PC-9 (cell line): ENCODE results near the gene ABLIM2. TPM values are rescaled to one million over a fixed set of nuclear protein-coding genes. Genes with fewer than 3 reads are reported as not detected.

Experiments
- BruUV-seq: library from RNA; stranded (reverse); fragments of 400-500 nt; replicated peaks from 2 replicates; lab custom pipeline; 2021; lab: Mats Ljungman, UMichigan
- CTCF ChIA-PET: fragments of 300-600 bp; sonication (Branson Sonifier 250); formaldehyde crosslinking; loops from one replicate; lab custom pipeline; 2022; ENCODE audit warnings: antibody characterized with exemption; lab: Charles Lee
- POLR2A ChIA-PET: fragments of 300-600 bp; sonication (Branson Sonifier 250); formaldehyde crosslinking; loops from one replicate; lab custom pipeline; 2022; ENCODE audit warnings: antibody characterized with exemption; ENCODE audit not compliant: unreplicated experiment; lab: Charles Lee
- DNase-seq, 2 experiments: peaks; one replicate each; pipeline versions ENCODE4 v3.0.0 to v3.0.0-alpha.2; 2015 to 2022; ENCODE audit warnings: mixed read lengths in 1 of 2
- H2AFZ ChIP-seq: fragments of 200-600 bp; sonication (generic); 2 replicates; pipeline ENCODE4 v1.8.1; 2017; ENCODE audit warnings: antibody characterized with exemption
- H3F3A ChIP-seq: fragments of 200-600 bp; sonication (generic); 2 replicates; pipeline ENCODE4 v1.8.1; 2017; ENCODE audit warnings: antibody characterized with exemption, mild to moderate bottlenecking, low read depth; ENCODE audit not compliant: insufficient read depth
- H3K27ac ChIP-seq: fragments of 200-600 bp; sonication (generic); 2 replicates; pipeline ENCODE4 v1.6.1; 2016; ENCODE audit warnings: mixed run types
- H3K27me3 ChIP-seq: fragments of 200-600 bp; sonication (generic); 2 replicates; pipeline ENCODE4 v1.6.1; 2016; ENCODE audit warnings: low read depth, mixed run types; ENCODE audit not compliant: insufficient read depth
- H3K36me3 ChIP-seq: fragments of 200-600 bp; sonication (generic); 2 replicates; pipeline ENCODE4 v1.6.1; 2016; ENCODE audit warnings: low read depth, mixed run types
- H3K4me1 ChIP-seq: fragments of 200-600 bp; sonication (generic); replicated peaks from 2 replicates; pipeline ENCODE4 v1.6.1; 2016; ENCODE audit warnings: mixed run types; ENCODE audit not compliant: insufficient read depth
- H3K4me2 ChIP-seq: fragments of 200-600 bp; sonication (generic); 2 replicates; pipeline ENCODE4 v1.6.1; 2017; ENCODE audit warnings: mixed run types
- H3K4me3 ChIP-seq: fragments of 200-600 bp; sonication (generic); 2 replicates; pipeline ENCODE4 v1.6.1; 2016; ENCODE audit warnings: mixed run types
- H3K79me2 ChIP-seq: fragments of 200-600 bp; sonication (generic); 2 replicates; pipeline ENCODE4 v1.6.1; 2017; ENCODE audit warnings: low read depth, mixed run types
- H3K9me2 ChIP-seq: fragments of 200-600 bp; sonication (generic); 2 replicates; pipeline ENCODE4 v1.8.1; 2017; ENCODE audit warnings: mild to moderate bottlenecking; ENCODE audit not compliant: insufficient read depth
- H3K9me3 ChIP-seq: fragments of 200-600 bp; sonication (generic); 2 replicates; pipeline ENCODE4 v1.8.1; 2016; ENCODE audit warnings: low read depth; ENCODE audit not compliant: insufficient read depth
- H4K20me1 ChIP-seq: fragments of 200-600 bp; sonication (generic); 2 replicates; pipeline ENCODE4 v1.8.1; 2017; ENCODE audit not compliant: insufficient read depth
- EZH2 ChIP-seq: fragments of 200-600 bp; sonication (generic); IDR thresholded peaks from 2 replicates; pipeline ENCODE4 v1.8.0; 2017; ENCODE audit warnings: antibody characterized with exemption, low read depth
- intact Hi-C: fragments of 100-400 bp; cut with micrococcal nuclease; formaldehyde crosslinking; loops from one replicate; pipeline ENCODE4 v1.10.0; 2022; ENCODE audit not compliant: unreplicated experiment
- total RNA-seq: library from RNA; stranded (reverse); gene quantifications from 2 replicates; pipeline ENCODE4 v1.2.3, GENCODE V29; 2021
- TF ChIP-seq, protein P1 (sequence below): fragments of 200-600 bp; sonication (generic); conservative IDR thresholded peaks from 2 replicates; pipeline ENCODE4 v1.6.1; 2017; ENCODE audit warnings: mixed run types, antibody characterized with exemption, mild to moderate bottlenecking, moderate library complexity

The ABLIM2 gene
- total RNA-seq, 1 experiment from 2014 or later = 1.6 TPM

DNA sequence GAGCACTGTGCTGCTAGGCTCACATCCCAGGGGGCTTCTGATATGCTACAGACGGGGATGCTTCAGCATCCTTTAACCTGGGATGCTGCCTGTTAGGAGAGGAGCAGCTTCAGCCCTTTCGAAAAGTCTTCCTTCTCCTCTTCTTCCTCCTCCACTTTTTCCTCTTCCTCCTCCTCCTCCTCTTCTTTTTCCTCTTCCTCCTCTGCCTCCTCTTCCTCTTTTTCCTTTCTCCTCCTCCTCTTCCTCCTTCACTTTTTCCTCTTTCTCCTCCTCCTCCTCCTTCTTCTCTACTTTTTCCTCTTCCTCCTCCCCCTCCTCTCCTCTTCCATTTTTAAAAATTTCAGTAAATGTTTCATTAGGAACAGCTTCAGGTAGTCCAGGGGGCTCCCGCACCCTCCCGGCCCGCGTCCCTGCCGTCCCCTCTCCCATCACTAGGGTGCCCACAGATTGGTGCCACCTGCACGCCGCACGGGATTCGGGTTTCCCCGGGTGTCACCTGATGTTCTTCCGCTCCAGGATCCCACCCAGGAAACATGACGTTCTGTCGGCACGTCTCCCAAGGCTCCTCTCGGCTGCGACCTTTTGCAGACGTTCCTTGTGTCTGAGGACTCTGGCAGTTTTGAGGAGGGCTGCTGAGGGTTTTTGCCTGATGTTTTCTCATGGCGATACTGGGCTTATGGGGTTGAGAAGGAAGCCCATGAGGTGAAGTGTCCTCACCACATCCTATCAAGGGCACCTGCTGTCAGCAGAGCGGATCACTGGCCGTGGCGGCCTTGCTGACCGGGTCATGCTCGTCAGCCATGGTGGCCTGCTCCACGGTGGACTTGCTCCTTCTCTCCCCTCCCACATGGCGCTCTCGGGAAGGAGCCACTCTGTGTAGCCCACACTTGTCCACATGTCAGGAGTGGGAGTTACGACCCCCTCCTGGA, 135.6 kb downstream of the ABLIM2 start:
- H4K20me1 ChIP-seq = no peaks in the 10 kb centered on the region
- H3K4me3 ChIP-seq = no peak overlapping the region
- H3K79me2 ChIP-seq = no peaks in the 10 kb centered on the region
- POLR2A ChIA-PET = no interaction called here
- H3K9me2 ChIP-seq = no peaks in the 10 kb centered on the region
- no peak overlapping the region for H3K4me2 ChIP-seq
- no peaks in the 10 kb centered on the region for H3K27me3 ChIP-seq
- BruUV-seq = no TSS peak
- H3K27ac ChIP-seq = no peak overlapping the region
- DNase-seq = peak in 1 of 2 experiments; percentile 19
- no peaks in the 10 kb centered on the region for H3K9me3 ChIP-seq
- H3K4me1 ChIP-seq = peaks cover 10% of the 10 kb centered on the region; the same call in 1 of the 2 replicates
- intact Hi-C loops = loop anchor here (10.0 kb wide), 1 partner anchor 382 kb away; no protein-coding TSS in a partner anchor
- no peaks in the 10 kb centered on the region for H3K36me3 ChIP-seq
- CTCF ChIA-PET = interaction anchor here (0.7 kb wide), 1 partner anchor 77 kb away, joined by 6 read pairs; no protein-coding TSS in a partner anchor
- no peak for TF ChIP-seq EZH2
- TF ChIP-seq, protein P1, sequence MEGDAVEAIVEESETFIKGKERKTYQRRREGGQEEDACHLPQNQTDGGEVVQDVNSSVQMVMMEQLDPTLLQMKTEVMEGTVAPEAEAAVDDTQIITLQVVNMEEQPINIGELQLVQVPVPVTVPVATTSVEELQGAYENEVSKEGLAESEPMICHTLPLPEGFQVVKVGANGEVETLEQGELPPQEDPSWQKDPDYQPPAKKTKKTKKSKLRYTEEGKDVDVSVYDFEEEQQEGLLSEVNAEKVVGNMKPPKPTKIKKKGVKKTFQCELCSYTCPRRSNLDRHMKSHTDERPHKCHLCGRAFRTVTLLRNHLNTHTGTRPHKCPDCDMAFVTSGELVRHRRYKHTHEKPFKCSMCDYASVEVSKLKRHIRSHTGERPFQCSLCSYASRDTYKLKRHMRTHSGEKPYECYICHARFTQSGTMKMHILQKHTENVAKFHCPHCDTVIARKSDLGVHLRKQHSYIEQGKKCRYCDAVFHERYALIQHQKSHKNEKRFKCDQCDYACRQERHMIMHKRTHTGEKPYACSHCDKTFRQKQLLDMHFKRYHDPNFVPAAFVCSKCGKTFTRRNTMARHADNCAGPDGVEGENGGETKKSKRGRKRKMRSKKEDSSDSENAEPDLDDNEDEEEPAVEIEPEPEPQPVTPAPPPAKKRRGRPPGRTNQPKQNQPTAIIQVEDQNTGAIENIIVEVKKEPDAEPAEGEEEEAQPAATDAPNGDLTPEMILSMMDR = no peak
- no peak overlapping the region for H2AFZ ChIP-seq
- no peaks in the 10 kb centered on the region for H3F3A ChIP-seq

- TF ChIP-seq, protein P1 = 0 out of 2 replicates have a peak, but pooled peaks have one; percentile 16
- no peak for TF ChIP-seq EZH2
- Histone ChIP-seq H3F3A (no peaks in the 10 kb centered on the region), H2AFZ (no peak overlapping the region), H3K9me3 (no peaks in the 10 kb centered on the region), H3K27me3 (no peaks in the 10 kb centered on the region), H3K27ac (no peak overlapping the region), H3K36me3 (no peaks in the 10 kb centered on the region), H3K4me3 (no peak overlapping the region), H3K79me2 (no peaks in the 10 kb centered on the region), H3K4me1 (peaks cover 10% of the 10 kb centered on the region; the same call in 1 of the 2 replicates), H4K20me1 (no peaks in the 10 kb centered on the region), H3K9me2 (no peaks in the 10 kb centered on the region), H3K4me2 (no peak overlapping the region)
- POLR2A ChIA-PET = no interaction called here
- intact Hi-C loops = loop anchor here (10.0 kb wide), 1 partner anchor 383 kb away; no protein-coding TSS in a partner anchor
- BruUV-seq = no TSS peak
- DNase-seq = peak in 1 of 2 experiments; percentile 29
- CTCF ChIA-PET = no interaction called here
Measured at GRCh38 chr4:8021796-8022195, 136.8 kb downstream of the ABLIM2 start.
